ENCODE measurements around the gene KRT9.
"Not testable (repeated sequence)": the region's sequence is repeated elsewhere in the genome, so short reads cannot be mapped to it uniquely, and the experiment has no call there.

Gene KRT9, protein sequence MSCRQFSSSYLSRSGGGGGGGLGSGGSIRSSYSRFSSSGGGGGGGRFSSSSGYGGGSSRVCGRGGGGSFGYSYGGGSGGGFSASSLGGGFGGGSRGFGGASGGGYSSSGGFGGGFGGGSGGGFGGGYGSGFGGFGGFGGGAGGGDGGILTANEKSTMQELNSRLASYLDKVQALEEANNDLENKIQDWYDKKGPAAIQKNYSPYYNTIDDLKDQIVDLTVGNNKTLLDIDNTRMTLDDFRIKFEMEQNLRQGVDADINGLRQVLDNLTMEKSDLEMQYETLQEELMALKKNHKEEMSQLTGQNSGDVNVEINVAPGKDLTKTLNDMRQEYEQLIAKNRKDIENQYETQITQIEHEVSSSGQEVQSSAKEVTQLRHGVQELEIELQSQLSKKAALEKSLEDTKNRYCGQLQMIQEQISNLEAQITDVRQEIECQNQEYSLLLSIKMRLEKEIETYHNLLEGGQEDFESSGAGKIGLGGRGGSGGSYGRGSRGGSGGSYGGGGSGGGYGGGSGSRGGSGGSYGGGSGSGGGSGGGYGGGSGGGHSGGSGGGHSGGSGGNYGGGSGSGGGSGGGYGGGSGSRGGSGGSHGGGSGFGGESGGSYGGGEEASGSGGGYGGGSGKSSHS

DNA sequence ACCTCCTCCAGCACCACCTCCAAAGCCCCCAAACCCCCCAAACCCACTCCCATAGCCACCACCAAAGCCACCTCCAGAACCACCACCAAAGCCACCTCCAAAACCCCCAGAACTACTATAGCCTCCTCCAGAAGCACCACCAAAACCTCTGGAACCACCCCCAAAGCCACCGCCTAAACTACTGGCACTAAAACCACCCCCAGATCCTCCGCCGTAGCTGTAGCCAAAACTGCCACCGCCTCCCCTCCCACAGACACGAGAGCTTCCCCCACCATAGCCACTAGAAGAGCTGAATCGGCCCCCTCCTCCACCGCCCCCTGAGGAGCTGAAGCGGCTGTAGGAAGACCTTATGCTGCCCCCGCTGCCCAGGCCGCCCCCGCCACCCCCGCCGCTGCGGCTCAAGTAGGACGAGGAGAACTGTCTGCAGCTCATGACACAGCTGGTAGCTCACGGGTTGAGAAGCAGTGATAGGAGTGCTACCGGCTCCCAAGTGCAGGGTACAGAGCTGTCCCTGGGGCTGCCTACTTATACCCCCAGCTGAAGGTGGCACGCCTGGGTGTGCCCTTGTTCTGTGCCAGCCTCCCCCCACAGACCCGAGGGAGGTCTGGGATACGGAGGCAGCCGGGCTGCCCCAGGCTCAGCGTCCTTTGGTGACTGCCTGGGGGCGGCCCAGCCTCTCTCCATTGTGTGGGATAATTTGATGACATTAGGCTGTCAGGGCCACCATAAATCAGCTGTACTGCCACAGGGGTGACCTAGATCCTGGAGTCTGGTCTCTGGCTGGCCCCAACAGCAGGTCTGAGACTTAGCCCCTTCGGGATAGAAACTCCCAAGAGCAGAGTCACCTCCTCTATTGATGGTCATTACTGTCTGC lies at the start of gene KRT9:
KRT9 (minus strand) TSS at position 499 of the 874 bp plus-strand sequence; CDS start at position 432, 67 bp downstream.
- TF ChIP-seq CTCF (IDR thresholded peaks at IDR 0.05; ENCODE audit: borderline replicate concordance, insufficient read depth, low read depth, low read length): no peak
- no peak within 1 kb of the TSS for H3K4me3 ChIP-seq (ENCODE audit: low read depth, low read length)

DNA sequence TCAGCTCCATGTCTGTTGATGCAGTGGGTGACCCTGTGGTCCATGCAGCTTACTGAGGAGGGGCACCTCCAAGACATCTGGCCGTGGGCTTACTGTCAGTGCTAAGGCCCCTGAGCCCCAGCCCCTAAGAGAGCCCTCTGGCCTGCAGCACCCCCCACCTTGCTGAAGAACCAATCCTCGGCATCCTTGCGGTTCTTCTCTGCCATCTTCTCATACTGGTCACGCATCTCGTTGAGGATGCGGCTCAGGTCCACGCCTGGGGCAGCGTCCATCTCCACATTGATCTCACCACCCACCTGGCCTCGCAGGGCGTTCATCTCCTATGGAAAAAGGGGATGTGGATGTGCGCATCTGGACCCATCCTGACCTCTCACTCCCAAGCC lies 49.6 kb upstream of the KRT9 start:
- not testable (repeated sequence) for H3K4me3 ChIP-seq (ENCODE audit: low read depth, low read length)

DNA sequence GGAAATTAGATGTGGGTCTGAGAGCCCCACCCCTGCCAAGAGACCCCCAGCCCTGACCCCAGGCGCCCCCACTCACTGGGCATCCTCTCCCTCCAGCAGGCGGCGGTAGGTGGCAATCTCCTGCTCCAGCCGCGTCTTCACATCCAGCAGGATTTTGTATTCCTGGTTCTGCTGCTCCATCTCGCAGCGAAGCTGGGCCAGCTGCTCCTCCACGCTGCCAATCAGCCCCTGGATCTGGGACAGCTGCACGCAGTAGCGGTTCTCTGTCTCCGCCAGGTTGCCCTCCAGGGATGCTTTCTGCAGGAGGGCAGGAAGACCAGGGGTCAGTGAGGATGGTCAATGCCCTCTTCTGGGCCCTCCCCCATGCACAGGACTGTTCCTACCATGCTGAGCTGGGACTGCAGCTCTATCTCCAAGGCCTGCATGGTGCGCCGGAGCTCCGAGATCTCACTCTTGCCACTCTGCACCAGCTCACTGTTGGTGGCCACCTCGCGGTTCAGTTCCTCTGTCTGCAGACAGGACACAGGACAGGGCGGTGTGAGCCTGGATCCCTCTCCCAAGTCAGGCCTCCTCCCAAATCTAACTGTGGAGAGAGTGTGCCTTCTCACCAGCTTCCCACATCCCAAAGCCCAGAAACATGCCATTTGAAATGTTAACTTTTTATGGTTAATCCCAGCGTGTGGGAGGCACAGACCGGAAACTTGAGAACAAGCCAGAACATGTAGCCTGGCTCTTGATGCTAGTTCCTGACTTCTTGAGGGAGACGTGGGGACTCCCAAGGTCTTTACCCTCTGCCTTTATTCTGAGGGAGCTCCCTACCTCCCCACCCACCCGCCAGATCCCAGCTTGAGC lies 49.0 kb upstream of the KRT9 start:
- H3K4me3 ChIP-seq (ENCODE audit: low read depth, low read length): no peak overlapping the region
- no peak for TF ChIP-seq CTCF (IDR thresholded peaks at IDR 0.05; ENCODE audit: borderline replicate concordance, insufficient read depth, low read depth, low read length)

GRCh38 chr17:41619927-41620582 lies 48.2 kb upstream of the KRT9 start:
- H3K4me3 ChIP-seq (ENCODE audit: low read depth, low read length): not testable (repeated sequence)

DNA sequence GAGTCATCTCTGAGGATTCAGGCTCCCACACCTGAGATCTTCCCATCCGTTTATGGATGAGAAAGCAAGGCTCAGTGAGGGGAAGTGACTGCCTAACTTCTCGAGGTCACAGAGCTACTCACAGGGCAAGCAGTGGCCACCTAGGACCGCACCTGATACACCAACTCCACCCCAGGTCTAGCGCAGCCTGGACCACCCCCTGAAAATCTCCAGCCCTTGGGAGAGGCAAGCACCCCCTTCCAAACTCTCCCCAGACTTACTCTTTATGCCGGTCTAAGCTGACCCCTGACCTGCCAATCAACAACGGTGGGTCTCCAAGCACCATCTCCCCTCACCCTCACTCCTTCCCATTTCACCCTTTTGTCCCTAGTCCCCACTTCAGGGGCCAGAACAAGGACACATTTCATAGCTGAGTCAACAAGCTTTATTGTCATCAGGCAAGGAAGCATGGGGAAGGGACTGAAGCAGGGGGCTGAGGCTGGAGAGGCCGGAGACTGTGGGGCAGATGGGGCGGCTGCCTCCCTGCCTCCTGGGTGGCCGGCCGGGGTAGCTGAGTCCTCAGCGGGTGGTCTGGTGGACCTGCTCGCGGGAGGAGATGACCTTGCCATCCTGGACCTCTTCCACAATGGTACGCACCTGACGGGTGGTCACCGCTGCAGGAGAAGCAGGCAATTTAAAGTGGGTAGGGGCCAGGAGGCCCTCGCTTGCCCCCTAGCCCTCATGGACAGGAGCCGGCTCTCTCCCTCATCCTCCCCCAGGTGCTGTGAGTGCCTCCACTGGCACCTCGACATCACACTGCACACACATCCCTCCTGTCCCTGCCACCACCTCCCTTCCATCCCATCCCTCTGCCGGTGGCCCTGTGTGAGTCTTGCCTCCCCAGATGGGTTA lies 47.4 kb upstream of the KRT9 start:
- no peak overlapping the region for H3K4me3 ChIP-seq (ENCODE audit: low read depth, low read length)
- TF ChIP-seq CTCF (IDR thresholded peaks at IDR 0.05; ENCODE audit: borderline replicate concordance, insufficient read depth, low read depth, low read length): no peak

- no peak overlapping the region for H3K4me3 ChIP-seq (ENCODE audit: low read depth, low read length)
- TF ChIP-seq CTCF (IDR thresholded peaks at IDR 0.05; ENCODE audit: borderline replicate concordance, insufficient read depth, low read depth, low read length): no peak
Measured at GRCh38 chr17:41618341-41619035, 46.6 kb upstream of the KRT9 start.

Measured in GM12875 (cell line).